Keratinocyte (primary cell): Measurements from ENCODE around the gene HAND1. TPM values are rescaled to one million over a fixed set of nuclear protein-coding genes. Genes with fewer than 3 reads are reported as not detected.
A peak's percentile ranks its signal among the peaks of the same experiment; 100 is the strongest.

Experiments used
- DNase-seq: peaks from one replicate; pipeline ENCODE4 v3.0.0-alpha.2; 2011; ENCODE audit warnings: low read depth, missing footprints, low spot score
- FAIRE-seq: peaks from 2 replicates; lab custom pipeline; 2011; peaks lifted over from hg19 to GRCh38; lab: Jason Lieb, UNC
- H2AFZ ChIP-seq: 2 replicates; pipeline ENCODE4 v1.6.0; 2012; ENCODE audit warnings: low read length, control low read depth, inconsistent platforms; ENCODE audit not compliant: control insufficient read depth
- H3K27ac ChIP-seq: 2 replicates; pipeline ENCODE4 v1.5.1; 2011; ENCODE audit warnings: low read length; ENCODE audit not compliant: control insufficient read depth, insufficient read depth
- H3K27me3 ChIP-seq: 3 replicates; pipeline ENCODE4 v1.6.0; 2011; ENCODE audit warnings: low read length; ENCODE audit not compliant: control insufficient read depth, insufficient read depth; ENCODE audit errors: extremely low read depth
- H3K36me3 ChIP-seq, 2 experiments: 2 replicates in 1 of 2; 3 replicates in 1 of 2; pipeline ENCODE4 v1.5.1; 2011; ENCODE audit warnings: low read length in 2 of 2, mild to moderate bottlenecking in 1 of 2; ENCODE audit not compliant: control insufficient read depth in 2 of 2, insufficient read depth in 2 of 2; ENCODE audit errors: extremely low read depth in 1 of 2
- H3K4me1 ChIP-seq: 3 replicates; pipeline ENCODE4 v1.5.1; 2011; ENCODE audit warnings: low read length; ENCODE audit not compliant: control insufficient read depth, insufficient read depth; ENCODE audit errors: extremely low read depth
- H3K4me2 ChIP-seq: 3 replicates; pipeline ENCODE4 v1.6.0; 2011; ENCODE audit warnings: low read depth, low read length; ENCODE audit not compliant: control insufficient read depth, insufficient read depth; ENCODE audit errors: extremely low read depth
- H3K4me3 ChIP-seq, 3 experiments: fragments of 200-600 bp in 1 of 3; sonication (generic) in 1 of 3; 2 replicates in 2 of 3; 3 replicates in 1 of 3; pipeline ENCODE4 v1.5.1; 2011 to 2016; ENCODE audit warnings: low read length in 3 of 3, mild to moderate bottlenecking in 3 of 3, control low read depth in 2 of 3, inconsistent platforms in 1 of 3, low read depth in 1 of 3, mixed read lengths in 1 of 3, mixed run types in 1 of 3, moderate library complexity in 1 of 3; ENCODE audit not compliant: control insufficient read depth in 2 of 3, insufficient read depth in 2 of 3; ENCODE audit errors: extremely low read depth in 1 of 3
- H3K79me2 ChIP-seq: 2 replicates; pipeline ENCODE4 v1.6.0; 2012; ENCODE audit warnings: low read length; ENCODE audit not compliant: control insufficient read depth, insufficient read depth
- H3K9ac ChIP-seq: 3 replicates; pipeline ENCODE4 v1.6.0; 2011; ENCODE audit warnings: low read length; ENCODE audit not compliant: control insufficient read depth, insufficient read depth; ENCODE audit errors: extremely low read depth
- H3K9me1 ChIP-seq: 3 replicates; pipeline ENCODE4 v1.6.0; 2011; ENCODE audit warnings: low read length; ENCODE audit not compliant: control insufficient read depth, insufficient read depth; ENCODE audit errors: extremely low read depth
- H3K9me3 ChIP-seq: 2 replicates; pipeline ENCODE4 v1.5.1; 2012; ENCODE audit warnings: low read depth, low read length; ENCODE audit not compliant: control insufficient read depth
- H4K20me1 ChIP-seq: 3 replicates; pipeline ENCODE4 v1.6.0; 2011; ENCODE audit warnings: low read length; ENCODE audit not compliant: control insufficient read depth, insufficient read depth; ENCODE audit errors: extremely low read depth
- CTCF ChIP-seq, 3 experiments: IDR thresholded peaks in 1 of 3; conservative IDR thresholded peaks in 1 of 3; optimal IDR thresholded peaks in 1 of 3; 2 replicates in 2 of 3; 3 replicates in 1 of 3; pipeline versions ENCODE3 to v1.5.1; 2011; ENCODE audit warnings: low read length in 3 of 3, mild to moderate bottlenecking in 3 of 3, moderate library complexity in 2 of 3, control low read depth in 1 of 3, inconsistent platforms in 1 of 3; ENCODE audit not compliant: insufficient read depth in 2 of 3; ENCODE audit errors: extremely low read depth in 1 of 3
- EZH2 ChIP-seq: IDR thresholded peaks from one replicate; pipeline ENCODE4 v1.6.1; 2012; ENCODE audit warnings: inconsistent platforms, mild to moderate bottlenecking, low read length, moderate library complexity
- dilution Hi-C: fragments of 300-500 bp; cut with MboI; formaldehyde crosslinking; loops from one replicate; pipeline ENCODE4 v1.7.0; 2020; ENCODE audit warnings: low sequenced_read_pairs; ENCODE audit not compliant: extremely low pct_ligation_motif_present
- polyA plus RNA-seq, 5 experiments: library from polyadenylated mRNA; depleted of rRNA in 3 of 5; stranded (reverse) in 3 of 5; stranded (forward) in 1 of 5; unstranded in 1 of 5; fragments of >200 nt; gene quantifications; 1 replicate in 1 of 5; 2 replicates in 3 of 5; 3 replicates in 1 of 5; pipeline versions ENCODE4 v1.2.1 to v1.2.3, GENCODE V29; 2011 to 2012; ENCODE audit warnings: missing spikeins in 2 of 5, low read depth in 1 of 5, low replicate concordance in 1 of 5

The HAND1 gene
- polyA plus RNA-seq, 1 donor (not counting 4 experiments of a cell fraction or from before 2014, with no cell fraction given) = not detected

- no peak overlapping the region for H3K4me2 ChIP-seq
- DNase-seq (no peak), FAIRE-seq (no peak)
- H3K4me1 ChIP-seq = no peaks in the 10 kb centered on the region
- H3K9me1 ChIP-seq = no peaks in the 10 kb centered on the region
- no peak overlapping the region for H3K9ac ChIP-seq
- H3K79me2 ChIP-seq = no peaks in the 10 kb centered on the region
- no peaks in the 10 kb centered on the region for H3K27me3 ChIP-seq
- no peak overlapping the region for H3K4me3 ChIP-seq
- H4K20me1 ChIP-seq = no peaks in the 10 kb centered on the region
- H2AFZ ChIP-seq = no peak overlapping the region
- H3K9me3 ChIP-seq = no peaks in the 10 kb centered on the region
- TF ChIP-seq EZH2 = no peak
- no peak for TF ChIP-seq CTCF (optimal IDR thresholded peaks at IDR 0.05 in 1 of 3, IDR thresholded peaks at IDR 0.05 in 1 of 3, conservative IDR thresholded peaks at IDR 0.05 in 1 of 3; ENCODE audit: extremely low read depth in 1 of 3, insufficient read depth in 2 of 3, low read length in 3 of 3)
- dilution Hi-C loops = no loop called here
- H3K27ac ChIP-seq = no peak overlapping the region
- no peaks in the 10 kb centered on the region for H3K36me3 ChIP-seq
Measured at GRCh38 chr5:154464438-154464837, 13.6 kb downstream of the HAND1 start.

DNA sequence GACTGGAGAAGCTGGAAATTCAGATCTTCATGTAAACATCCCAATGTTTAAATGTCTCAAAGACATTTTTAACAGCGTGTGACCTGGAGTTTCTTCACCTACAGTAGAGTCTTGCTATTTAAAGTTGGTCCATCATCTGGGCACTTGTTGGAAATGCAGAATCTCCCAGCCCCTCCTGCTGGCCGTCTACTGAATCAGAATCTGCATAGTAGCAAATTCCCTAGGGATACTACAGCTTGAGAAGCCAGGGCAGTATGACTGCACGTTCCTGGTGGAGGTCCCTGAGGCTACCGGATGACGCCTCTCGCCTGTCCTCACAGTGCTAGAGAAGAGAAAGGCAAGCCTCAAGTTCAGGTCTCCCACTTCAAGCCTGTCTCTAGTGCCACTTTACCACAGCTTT is 16.5 kb downstream of the HAND1 start:
- Histone ChIP-seq H3K79me2 (no peaks in the 10 kb centered on the region), H3K4me2 (no peak overlapping the region), H3K27ac (no peak overlapping the region), H2AFZ (no peak overlapping the region), H3K4me1 (no peaks in the 10 kb centered on the region), H3K9me1 (no peaks in the 10 kb centered on the region), H3K27me3 (no peaks in the 10 kb centered on the region), H3K9ac (no peak overlapping the region), H4K20me1 (no peaks in the 10 kb centered on the region), H3K36me3 (peaks cover 1 to 2% of the 10 kb centered on the region in 2 experiments), H3K4me3 (no peak overlapping the region), H3K9me3 (no peaks in the 10 kb centered on the region)
- dilution Hi-C loops = no loop called here
- no peak for FAIRE-seq
- no peak for DNase-seq
- TF ChIP-seq EZH2 (no peak), CTCF (optimal IDR thresholded peaks at IDR 0.05 in 1 of 3, IDR thresholded peaks at IDR 0.05 in 1 of 3, conservative IDR thresholded peaks at IDR 0.05 in 1 of 3; ENCODE audit: extremely low read depth in 1 of 3, insufficient read depth in 2 of 3, low read length in 3 of 3) (peak in 2 of 3 experiments; percentile 4 to 14)
